Occipital lobe (tissue), 2 donors: ENCODE results near the gene USP12. TPM values are rescaled to one million over a fixed set of nuclear protein-coding genes. Genes with fewer than 3 reads are reported as not detected.
"Not testable (repeated sequence)": the region's sequence is repeated elsewhere in the genome, so short reads cannot be mapped to it uniquely, and the experiment has no call there.

Experiments used
- DNase-seq: peaks from one replicate; lab custom pipeline; 2025; lab: John Stamatoyannopoulos, UW
- total RNA-seq: library from RNA; depleted of rRNA; stranded (reverse); fragments of >200 nt; gene quantifications from one replicate; pipeline ENCODE4 v1.2.3, GENCODE V29; 2014

Gene USP12
- total RNA-seq, 1 donor from 2014 or later = 67.4 TPM

DNA sequence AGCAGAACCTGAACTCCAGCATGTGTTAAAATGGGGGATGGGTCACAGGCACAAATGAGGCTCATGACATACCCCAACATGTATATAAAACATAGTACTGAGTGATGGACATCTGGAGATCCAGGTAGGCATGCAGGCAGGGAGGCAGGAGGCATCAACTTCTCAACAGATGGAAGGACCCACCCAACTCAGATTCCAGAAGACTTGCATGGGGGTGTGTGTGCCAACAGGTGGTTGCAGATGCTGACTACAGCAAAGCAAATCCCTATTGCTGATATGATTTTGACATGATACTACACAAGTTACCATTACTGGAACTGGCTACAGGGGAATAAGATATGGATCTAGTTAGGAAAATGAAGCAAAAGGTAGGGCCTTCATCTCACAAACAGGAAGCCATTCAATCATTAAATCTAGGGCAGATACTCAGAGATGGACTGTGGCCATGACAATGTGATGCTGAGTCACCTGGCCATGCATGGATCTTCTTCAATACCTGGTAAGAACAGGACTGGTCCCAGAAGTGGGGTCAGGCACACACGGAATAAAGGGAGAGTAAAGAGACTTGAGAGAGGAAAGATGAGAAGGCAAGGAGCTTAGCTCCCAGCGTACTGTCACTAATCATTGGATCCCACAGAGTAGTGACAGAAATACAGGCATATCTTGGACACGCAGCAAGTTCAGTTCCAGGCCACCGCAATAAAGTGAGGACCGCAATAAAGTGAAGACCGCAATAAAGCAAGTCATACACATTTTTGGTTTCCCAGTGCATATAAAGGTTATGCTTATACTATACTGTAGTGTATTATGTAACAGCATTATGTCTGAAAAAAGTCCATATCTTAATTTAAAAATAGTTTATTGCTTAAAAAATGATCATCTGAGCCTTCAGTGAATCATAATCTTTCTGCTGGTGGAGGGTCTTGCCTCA lies 91.3 kb downstream of the USP12 start:
- DNase-seq = no peak

DNA sequence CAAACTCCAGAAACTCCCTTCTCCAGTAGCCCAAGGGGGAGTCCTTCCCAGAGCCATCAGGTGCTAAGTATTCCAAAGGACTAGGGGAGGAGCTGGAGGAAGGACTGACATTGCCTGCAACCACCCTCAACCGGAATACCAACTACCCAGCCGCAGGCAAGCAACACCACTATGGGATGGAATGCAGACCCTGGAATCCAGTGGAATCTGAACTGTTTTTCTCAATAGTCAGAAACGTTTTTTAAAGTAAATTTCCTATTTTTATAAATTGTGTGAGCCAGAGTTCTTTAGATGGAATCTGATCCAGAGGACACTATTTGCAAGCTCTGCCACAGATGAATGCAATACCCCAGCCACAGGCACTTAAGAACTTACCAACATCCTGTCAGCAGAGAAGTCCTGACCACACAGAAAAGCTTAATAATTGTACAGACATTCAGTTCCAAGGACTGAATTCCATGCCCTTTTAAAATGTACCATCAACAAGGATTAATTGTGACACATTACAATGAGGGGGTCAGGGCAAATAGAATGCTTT lies 92.1 kb downstream of the USP12 start:
- DNase-seq = no peak

DNA sequence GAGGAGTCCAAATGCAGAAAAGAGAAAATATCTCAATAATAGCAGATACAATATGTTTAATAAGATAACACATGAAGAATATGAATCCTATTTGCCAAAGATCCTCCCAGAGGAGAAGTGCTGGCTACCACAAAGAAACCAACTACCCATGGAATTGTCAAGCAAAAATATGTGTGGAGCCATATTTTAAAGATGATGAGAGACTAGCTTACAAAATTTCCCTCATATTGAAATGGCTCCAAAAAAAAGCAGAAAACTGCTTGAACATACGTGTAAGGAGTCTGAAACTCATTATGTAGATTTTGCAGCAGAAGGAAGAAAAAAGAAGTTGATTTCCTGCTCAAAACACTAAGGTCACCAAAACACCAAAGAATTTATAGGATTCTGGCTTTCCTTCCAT lies 94.2 kb downstream of the USP12 start:
- no peak for DNase-seq

DNA sequence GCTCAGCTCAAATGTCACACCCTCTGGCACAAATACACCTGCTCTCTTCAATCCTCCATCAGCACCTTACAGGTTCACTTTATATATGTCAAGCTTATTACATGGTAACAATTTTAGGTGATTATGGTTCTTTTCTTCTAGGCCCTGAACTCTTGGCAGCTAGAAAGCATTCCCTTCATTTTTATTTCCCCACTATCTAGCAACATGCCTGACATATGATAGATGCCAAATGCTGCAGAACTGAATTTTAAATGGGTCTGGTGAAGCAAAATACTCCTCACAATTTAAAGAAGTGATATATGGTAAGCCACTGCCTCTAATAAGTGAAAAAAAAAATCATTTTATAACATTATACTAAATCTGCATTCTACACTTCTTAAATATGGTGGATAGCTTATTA lies 95.2 kb downstream of the USP12 start:
- no peak for DNase-seq

DNA sequence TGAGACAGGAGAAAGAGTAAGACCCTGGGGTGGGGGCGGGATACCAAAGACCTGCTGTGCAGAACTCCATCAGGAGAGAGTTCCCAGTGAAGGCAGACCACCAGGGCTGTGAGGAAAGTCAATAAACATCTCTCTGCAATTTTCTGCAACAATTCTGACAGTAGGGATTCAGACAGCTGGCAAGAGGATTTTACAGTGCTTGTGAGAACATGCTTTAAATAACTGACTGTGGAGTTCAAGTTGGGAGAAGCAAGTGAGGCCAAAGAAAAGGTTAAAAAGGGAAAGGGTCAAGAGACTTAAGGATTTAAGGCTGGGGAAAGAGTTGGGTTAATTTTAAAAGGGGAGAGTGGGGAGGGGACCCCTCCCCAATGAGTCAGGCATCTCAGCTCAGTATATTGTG lies 98.4 kb downstream of the USP12 start:
- DNase-seq = no peak

DNA sequence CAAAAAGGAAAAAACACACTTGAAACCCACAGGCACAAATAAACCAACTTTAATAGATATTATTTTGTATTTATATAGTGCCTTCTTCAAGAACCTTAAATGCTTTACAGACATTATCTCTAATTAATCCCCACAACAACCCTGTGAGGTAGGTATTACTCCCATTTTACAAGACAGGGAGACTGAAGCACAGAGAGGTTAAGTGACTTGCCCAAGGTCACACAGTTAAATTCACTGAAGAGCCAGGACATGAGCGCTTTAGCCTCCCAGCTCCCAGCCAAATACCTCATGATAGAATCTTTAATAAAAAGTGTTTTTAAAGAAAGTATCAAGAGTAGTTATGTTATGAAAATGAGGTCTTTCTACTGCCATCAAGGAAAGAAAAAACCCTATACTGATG lies 105.5 kb downstream of the USP12 start:
- not testable (repeated sequence) for DNase-seq

DNA sequence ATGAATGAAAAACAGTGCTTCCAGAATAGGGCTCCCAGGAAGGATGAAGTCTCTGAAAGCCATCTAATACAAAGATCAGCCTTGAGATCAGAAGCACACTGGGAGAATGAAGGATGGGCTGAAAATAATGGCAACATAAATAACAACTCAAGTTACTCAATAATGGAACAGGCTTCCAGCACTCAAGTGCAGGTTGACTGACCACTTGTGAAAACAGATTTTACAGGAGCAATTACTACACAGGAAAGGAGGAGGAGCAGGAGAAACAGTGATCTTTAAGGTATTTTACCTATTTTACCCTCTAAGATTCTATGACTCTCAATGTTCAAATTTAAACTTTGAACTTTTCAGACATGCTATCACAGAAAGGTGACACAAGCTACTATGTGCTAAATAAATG lies 106.0 kb downstream of the USP12 start:
- no peak for DNase-seq

DNA sequence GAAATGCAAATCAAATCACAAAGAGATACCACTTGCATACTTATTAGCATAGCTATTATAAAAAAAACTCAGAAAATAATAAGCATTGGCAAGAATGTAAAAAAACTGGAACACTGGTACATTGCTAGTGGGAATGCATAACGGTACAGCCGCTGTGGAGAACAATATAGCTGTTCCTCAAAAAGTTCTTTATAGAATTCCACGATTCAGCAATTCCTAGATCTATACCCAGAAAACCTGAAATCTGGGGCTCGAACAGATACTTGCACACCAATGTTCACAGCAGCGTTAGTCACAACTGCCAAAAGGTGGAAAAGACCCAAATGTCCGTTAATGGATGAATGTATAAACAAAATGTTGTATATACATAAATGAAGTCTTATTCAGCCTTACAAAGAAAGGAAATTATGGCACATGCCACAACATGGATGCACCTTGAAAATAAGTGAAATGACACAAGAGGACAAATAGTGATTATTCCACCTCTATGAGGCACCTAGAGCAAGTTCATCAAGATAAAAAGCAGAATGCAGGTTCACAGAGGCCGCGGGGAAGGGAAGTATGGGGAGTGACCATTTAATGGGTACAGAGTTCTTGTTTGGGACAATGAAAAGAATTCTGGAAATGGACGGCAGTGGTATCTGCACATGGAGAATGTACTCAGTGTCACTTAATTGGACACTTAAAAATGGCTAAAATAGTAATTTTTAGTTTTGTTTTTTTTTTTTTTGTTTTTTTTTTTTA lies 107.2 kb downstream of the USP12 start:
- no peak for DNase-seq

DNA sequence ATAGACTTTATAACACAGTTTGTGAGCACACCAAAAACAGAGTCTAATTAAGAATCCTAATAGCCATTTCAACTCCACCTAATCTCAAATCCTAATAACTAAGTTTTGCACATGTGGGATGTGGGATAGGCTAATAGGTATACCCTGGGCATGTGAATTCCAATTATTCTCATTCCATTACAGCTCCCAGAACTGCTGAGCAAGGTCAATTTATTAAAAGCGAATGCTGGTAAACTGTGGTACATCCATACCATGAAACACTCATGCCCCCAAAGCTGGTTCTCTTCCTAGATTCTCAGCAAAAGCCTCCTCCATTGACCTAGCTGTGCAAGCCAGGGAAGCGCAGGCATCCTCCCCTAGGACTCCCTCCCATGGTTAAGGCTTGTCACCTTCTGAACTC lies 113.8 kb downstream of the USP12 start:
- DNase-seq = no peak

DNA sequence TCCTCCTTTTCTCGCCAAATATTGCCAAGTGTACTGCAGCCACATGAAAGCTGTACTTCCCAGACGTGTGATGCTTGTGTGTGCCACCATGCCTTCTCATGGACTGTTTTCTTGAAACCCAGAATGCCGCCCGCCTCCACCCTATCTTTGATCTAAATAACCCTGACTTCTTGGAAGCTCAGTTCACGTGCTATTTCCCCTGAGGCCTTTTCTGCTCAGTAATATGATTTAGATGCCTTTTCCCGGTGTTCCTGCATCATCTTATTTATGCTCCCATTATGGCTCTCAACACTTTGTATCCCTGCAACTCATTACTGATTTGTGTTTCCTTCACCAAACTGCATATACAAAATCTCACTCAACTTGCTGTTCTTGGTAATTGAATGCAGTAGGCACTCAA lies 116.1 kb downstream of the USP12 start:
- no peak for DNase-seq

DNA sequence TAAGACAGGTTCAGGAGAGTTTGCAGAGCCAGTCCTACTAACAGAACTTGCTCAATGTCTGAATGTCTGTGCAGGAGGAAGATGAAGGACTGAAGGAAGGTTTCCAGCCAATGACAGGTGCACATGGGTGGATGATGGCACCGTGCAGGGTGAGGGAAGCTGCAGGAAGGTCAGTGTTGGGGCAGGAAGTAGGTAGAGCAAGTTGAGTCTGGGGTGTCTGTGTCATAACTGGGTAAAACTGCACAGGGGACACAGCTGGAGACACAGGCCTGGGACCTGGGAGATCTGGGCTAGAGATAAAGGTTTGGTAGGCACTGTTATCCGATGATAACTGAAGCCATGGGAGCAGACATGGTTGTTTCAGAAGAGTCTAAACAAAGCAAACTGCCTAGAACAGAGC lies 116.9 kb downstream of the USP12 start:
- DNase-seq = no peak

DNA sequence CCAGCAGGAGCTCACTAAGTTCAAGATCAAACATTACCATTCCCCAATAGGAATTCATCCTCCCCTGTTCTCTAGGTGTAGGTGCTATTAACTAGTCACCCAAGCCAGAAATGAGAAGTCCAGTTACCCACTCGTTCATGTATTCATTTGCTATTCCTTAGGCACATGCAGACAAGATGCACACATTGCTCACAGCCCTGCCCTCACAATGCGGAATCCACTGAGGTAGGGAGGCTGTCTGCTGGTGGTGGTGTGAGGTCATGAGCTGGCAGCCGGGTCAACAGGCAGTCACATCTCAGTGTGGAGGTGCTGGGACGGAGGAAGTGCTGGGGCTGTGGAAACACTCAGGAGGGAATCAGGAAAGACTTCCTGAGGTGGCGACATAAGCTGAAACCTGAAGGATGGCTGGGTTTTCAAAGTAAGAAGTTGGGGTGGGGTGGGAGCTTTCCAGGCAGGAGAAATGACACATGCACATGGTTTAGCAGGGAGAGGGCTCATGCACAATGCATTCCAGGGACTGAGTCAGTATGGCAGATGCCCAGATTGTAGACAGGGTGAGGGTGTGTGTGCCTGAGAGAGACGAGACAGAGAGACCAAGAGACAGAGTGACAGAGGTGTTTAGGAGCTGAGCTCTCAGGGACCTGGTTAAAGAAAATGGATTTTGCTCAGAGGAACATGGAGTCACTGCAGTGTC lies 117.6 kb downstream of the USP12 start:
- no peak for DNase-seq

DNA sequence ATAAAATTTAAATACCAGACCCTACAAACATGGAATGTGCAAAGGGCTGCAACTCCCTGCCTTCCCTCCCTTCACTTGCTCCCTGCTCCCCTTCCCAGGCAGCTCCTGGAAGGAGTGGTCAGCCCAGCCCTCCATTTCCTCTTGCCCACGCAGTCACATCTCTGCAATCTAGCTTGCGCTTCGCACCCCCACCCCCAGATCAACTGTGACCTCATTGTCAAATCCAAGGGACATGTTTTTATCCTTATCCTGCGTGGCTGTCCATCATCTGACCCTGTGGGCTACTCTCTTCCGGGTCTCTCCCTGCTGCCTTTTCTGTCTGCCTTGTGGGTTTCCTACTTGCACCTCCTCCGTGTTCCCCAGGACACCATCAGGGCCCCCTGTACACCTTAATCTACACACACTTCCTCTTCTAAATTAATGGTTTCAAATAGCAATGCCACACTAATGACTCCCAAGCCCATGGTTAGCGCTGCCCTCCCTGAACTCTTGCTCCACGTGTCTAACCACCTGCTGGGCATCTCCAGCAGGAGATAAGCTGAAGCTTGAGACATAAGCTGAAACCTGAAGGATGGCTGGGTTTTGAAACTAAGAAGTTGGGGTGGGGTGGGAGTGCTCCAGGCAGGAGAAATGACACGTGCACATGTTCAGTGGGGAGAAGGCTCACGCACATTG lies 118.3 kb downstream of the USP12 start:
- no peak for DNase-seq

DNA sequence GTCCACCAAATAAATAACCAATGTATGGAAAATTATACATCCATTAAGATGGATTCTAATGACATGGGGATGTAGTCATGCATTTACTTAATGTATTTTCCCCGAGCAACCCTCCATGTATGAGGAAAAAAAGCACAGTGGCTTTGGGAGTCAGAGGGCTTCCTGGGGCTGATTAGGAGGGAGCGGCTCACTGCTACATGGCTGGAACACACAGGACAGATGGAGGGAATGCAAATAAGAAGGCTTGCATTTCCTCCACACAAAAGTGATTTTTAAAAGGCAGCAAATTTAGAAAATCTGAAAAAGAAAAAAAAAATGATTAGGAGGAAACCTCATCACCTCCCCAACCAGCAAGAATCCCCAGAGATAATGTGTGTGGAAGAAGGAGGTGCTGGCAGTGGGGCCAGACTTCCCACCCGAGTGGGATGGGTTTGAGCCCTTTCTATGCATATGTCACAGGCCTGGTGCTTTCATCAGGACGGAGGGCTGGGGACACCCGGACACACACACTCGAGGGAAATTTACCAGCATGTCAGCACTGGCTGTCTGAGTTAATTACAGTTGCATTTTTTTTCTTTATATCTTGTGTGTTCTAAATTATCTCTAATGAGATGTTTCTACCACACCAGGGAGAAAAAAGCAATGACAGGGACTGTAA lies 118.9 kb downstream of the USP12 start:
- no peak for DNase-seq

DNA sequence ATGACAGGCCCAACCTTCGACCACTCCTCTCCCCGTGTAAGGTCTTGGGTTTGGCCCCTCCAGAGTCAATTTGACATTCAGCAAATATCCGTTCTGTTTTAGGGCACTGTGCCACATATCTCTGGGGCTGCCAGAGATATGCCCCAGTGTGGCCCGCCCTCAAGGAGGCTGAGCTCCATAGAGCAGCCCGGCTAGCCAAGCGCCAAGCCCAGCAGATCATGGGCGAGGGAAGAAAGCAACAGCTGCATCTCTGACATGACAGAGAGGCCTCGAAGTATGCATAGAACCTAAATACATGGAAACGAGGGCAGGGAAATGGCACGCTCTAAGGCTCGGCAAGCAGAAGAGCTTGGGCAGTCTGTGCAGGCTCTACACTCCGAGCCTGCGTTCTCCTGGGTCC lies 124.5 kb downstream of the USP12 start:
- DNase-seq = no peak

DNA sequence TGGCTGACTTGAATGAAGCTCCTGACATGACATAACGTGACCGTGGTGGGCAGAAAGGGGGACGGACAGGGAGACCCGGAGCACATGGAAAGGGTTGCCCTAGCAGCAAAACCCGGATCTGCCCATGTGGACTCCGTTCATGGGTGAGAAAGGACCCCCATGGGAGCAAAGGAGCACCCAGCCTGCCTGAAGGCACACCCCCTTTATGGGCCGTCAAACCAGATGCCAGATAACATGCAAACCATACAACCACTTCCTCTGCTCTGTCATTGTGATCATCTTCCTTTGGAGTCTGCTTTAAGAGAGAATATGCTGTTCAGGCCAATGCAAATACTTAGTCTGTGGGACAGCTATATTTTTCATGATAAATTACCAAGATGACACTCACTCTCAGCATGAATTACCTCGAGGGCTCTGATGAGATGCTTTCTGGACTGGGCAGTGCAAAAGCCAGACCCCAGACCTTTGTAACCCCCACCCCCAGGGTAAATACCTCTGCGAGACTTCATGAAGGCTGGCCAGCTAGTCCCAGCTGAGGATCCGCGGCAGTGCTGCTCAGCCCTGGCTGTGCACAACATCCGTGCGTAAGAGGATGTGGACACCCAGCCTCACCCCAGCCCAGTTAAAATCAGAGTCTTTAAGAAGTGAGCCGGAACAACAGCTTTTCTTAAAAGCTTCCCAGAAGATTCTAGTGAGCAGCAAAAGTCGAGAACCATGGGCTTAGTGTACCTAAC lies 126.6 kb downstream of the USP12 start:
- no peak for DNase-seq

DNA sequence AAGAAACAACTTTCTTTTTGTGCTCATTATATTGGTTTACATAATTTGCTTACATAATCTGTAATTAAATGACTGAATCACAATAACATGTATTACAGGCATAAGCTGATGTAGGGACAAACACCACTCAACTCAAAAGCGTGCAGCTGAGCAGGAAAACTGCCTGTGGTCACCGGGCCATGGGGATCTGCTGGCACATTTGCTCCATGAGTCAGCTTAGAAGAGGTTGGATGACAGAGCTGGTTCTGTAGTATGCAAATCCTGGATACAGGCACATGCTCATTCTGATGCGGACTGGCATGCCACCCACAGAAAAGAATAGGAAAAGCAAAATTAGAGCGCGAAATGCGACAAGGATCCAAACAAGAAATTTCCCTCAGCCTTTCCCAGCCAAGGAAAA lies 128.6 kb downstream of the USP12 start:
- DNase-seq = peak; percentile 73

DNA sequence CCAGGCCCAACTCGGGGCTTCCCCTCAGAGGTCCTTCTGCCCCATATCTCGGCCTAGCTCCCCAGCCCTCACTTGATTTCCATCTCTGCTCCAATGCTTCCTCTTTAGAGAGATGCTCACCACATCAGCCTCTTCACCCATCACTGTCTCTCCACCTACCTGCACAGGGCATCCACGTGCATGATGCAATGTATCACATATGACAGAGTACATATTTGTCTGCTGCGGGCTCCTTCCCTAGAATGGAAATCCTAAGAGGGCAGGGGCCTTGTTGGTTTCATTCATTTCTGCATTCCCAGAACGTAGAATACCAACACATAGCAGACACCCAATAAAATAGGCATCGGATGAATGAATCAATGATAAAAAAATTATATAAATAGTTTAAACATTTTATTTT lies 130.3 kb downstream of the USP12 start:
- DNase-seq = no peak

DNA sequence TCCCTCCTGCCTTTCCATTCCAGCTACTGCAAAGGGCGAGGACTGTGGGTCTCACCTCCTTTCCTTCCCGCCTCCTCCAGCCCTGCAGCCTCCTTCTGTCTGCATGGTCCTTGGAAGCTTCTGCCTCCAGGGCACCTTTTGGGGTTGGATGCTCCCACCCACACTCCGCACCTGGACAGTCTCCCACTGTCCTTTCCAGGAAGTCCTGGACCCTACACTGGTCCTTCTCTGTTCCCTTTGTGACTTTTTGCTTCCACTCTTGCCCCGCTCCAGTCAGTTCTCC lies 130.8 kb downstream of the USP12 start:
- DNase-seq = no peak

DNA sequence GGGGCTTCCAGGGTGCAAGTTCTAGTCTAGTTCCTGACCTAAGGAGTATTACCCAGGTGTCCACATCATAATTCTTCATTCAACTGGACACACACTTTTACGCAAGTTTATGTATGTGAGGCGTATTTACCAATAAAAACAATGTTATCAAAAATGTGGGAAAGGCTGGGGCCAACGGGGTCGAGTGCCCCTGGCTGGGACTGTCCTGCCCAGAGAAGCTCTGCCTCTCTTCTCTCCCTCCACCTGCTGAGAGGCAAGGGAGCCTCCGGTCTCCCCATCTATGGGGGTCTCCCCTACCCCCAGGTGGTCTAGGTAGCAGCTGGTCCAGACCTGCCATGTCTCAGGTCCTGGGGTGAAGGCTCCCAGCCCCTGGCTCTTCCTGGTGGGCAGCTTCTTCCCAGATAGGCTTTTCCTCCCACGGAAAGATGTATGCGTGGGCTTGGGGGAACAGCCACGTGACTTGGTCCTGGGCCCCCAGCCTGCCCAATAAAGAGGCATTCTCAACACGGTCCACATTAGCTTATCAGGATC lies 132.4 kb downstream of the USP12 start:
- no peak for DNase-seq
